Measurements from ENCODE around the gene SEBOX.

DNA sequence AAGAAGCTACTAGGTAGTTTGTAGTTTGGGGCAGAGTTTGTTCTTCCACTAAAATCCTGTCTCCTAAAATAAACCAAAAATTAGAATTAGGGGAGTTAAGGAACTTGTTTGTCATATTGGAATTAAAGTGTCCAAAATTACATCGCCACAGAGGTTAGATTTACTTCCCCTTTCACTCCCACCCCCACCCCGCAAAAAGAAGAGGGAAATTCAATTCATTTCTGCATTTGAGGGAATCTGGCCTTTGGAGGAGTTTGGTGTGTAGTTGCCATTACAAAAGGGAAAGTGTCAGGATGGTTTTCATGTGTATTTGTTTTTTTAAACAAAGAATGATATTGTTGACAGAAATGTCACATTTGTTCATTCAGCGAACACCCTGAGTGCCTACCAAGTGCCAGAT is 40.2 kb downstream of the SEBOX start:
- TF ChIP-seq, protein P1, sequence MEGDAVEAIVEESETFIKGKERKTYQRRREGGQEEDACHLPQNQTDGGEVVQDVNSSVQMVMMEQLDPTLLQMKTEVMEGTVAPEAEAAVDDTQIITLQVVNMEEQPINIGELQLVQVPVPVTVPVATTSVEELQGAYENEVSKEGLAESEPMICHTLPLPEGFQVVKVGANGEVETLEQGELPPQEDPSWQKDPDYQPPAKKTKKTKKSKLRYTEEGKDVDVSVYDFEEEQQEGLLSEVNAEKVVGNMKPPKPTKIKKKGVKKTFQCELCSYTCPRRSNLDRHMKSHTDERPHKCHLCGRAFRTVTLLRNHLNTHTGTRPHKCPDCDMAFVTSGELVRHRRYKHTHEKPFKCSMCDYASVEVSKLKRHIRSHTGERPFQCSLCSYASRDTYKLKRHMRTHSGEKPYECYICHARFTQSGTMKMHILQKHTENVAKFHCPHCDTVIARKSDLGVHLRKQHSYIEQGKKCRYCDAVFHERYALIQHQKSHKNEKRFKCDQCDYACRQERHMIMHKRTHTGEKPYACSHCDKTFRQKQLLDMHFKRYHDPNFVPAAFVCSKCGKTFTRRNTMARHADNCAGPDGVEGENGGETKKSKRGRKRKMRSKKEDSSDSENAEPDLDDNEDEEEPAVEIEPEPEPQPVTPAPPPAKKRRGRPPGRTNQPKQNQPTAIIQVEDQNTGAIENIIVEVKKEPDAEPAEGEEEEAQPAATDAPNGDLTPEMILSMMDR (tag by site-specific recombination; IDR thresholded peaks at IDR 0.05) = no peak
- no peak for TF ChIP-seq ZBTB7A (tag by site-specific recombination; IDR thresholded peaks at IDR 0.05; ENCODE audit: low read depth)
- TF ChIP-seq REST (tag by site-specific recombination; IDR thresholded peaks at IDR 0.05) = no peak
- no peak for TF ChIP-seq SP2 (tag by site-specific recombination; IDR thresholded peaks at IDR 0.05)
- TF ChIP-seq ZNF324 (tag by site-specific recombination; IDR thresholded peaks at IDR 0.05) = no peak
- TF ChIP-seq GLIS1 (tag by site-specific recombination; IDR thresholded peaks at IDR 0.05) = no peak
- no peak for TF ChIP-seq ZNF664 (tag by site-specific recombination; IDR thresholded peaks at IDR 0.05)
- TF ChIP-seq ZNF138 (tag by site-specific recombination; IDR thresholded peaks at IDR 0.05; ENCODE audit: borderline replicate concordance) = no peak

Data from HEK293 (cell line).